Memory B cell (primary cell): ENCODE results near the gene BPHL.
"Not testable (repeated sequence)": the region's sequence is repeated elsewhere in the genome, so short reads cannot be mapped to it uniquely, and the experiment has no call there.

Experiments used
- ATAC-seq: fragments of 150-1000 bp; cut with Tn5 transposase; 2 replicates; pipeline ENCODE4 v1.10.0; 2021; ENCODE audit warnings: low read depth, mild to moderate bottlenecking, moderate library complexity
- DNase-seq, 2 donors: peaks; one replicate each; pipeline ENCODE4 v3.0.0; 2022; ENCODE audit warnings: low spot score in 2 of 2
- H3K27ac Mint-ChIP-seq: one replicate; pipeline ENCODE4 v1.8.0; 2022; ENCODE audit warnings: mild to moderate bottlenecking, moderate library complexity, mixed read lengths
- H3K27me3 Mint-ChIP-seq: one replicate; pipeline ENCODE4 v1.8.0; 2022; ENCODE audit warnings: mixed read lengths
- H3K36me3 Mint-ChIP-seq: one replicate; pipeline ENCODE4 v1.8.0; 2022; ENCODE audit warnings: mild to moderate bottlenecking, mixed read lengths
- H3K4me1 Mint-ChIP-seq: one replicate; pipeline ENCODE4 v1.8.0; 2022; ENCODE audit warnings: mixed read lengths
- H3K4me3 Mint-ChIP-seq: one replicate; pipeline ENCODE4 v1.8.0; 2022; ENCODE audit warnings: mild to moderate bottlenecking, moderate library complexity, mixed read lengths
- H3K9me3 Mint-ChIP-seq: one replicate; pipeline ENCODE4 v1.8.0; 2022; ENCODE audit warnings: mixed read lengths

The BPHL gene

GRCh38 chr6:3171313-3172175, 53.0 kb downstream of the BPHL start:
- not testable (repeated sequence) for DNase-seq, H3K36me3 Mint-ChIP-seq, ATAC-seq, H3K9me3 Mint-ChIP-seq, H3K4me3 Mint-ChIP-seq, H3K27ac Mint-ChIP-seq, H3K4me1 Mint-ChIP-seq, H3K27me3 Mint-ChIP-seq

GRCh38 chr6:3172789-3173188, 54.3 kb downstream of the BPHL start:
- not testable (repeated sequence) for H3K4me3 Mint-ChIP-seq, ATAC-seq, H3K4me1 Mint-ChIP-seq, H3K27ac Mint-ChIP-seq, H3K9me3 Mint-ChIP-seq, DNase-seq, H3K36me3 Mint-ChIP-seq, H3K27me3 Mint-ChIP-seq

- not testable (repeated sequence) for ATAC-seq, H3K27me3 Mint-ChIP-seq, H3K9me3 Mint-ChIP-seq, DNase-seq, H3K4me1 Mint-ChIP-seq, H3K4me3 Mint-ChIP-seq, H3K36me3 Mint-ChIP-seq, H3K27ac Mint-ChIP-seq
These were observed 55.2 kb downstream of the BPHL start for GRCh38 chr6:3173636-3174089.

GRCh38 chr6:3175715-3176402, 57.3 kb downstream of the BPHL start:
- no peak overlapping the region for H3K4me3 Mint-ChIP-seq
- H3K27ac Mint-ChIP-seq: no peak overlapping the region
- no peaks in the 10 kb centered on the region for H3K4me1 Mint-ChIP-seq
- DNase-seq (no peak), ATAC-seq (no peak)
- no peaks in the 10 kb centered on the region for H3K9me3 Mint-ChIP-seq
- no peaks in the 10 kb centered on the region for H3K36me3 Mint-ChIP-seq
- H3K27me3 Mint-ChIP-seq: peaks cover 6% of the 10 kb centered on the region

GRCh38 chr6:3176562-3177355, 58.2 kb downstream of the BPHL start:
- ATAC-seq (no peak), DNase-seq (no peak)
- H3K4me1 Mint-ChIP-seq: no peaks in the 10 kb centered on the region
- H3K36me3 Mint-ChIP-seq: no peaks in the 10 kb centered on the region
- no peak overlapping the region for H3K27ac Mint-ChIP-seq
- H3K4me3 Mint-ChIP-seq: no peak overlapping the region
- no peaks in the 10 kb centered on the region for H3K9me3 Mint-ChIP-seq
- peaks cover 6% of the 10 kb centered on the region for H3K27me3 Mint-ChIP-seq

- H3K9me3 Mint-ChIP-seq, H3K36me3 Mint-ChIP-seq, H3K4me1 Mint-ChIP-seq, H3K27me3 Mint-ChIP-seq, ATAC-seq, DNase-seq, H3K27ac Mint-ChIP-seq, H3K4me3 Mint-ChIP-seq: not testable (repeated sequence)
These were observed 60.2 kb downstream of the BPHL start for GRCh38 chr6:3178666-3179065.

- H3K9me3 Mint-ChIP-seq, ATAC-seq, H3K27me3 Mint-ChIP-seq, DNase-seq, H3K36me3 Mint-ChIP-seq, H3K4me1 Mint-ChIP-seq, H3K27ac Mint-ChIP-seq: not testable (repeated sequence)
- peak overlapping the region; percentile 62 for H3K4me3 Mint-ChIP-seq
These were observed 61.4 kb downstream of the BPHL start for GRCh38 chr6:3179945-3180344.

- H3K4me1 Mint-ChIP-seq: no peaks in the 10 kb centered on the region
- H3K9me3 Mint-ChIP-seq: no peaks in the 10 kb centered on the region
- DNase-seq: no peak
- H3K27ac Mint-ChIP-seq: no peak overlapping the region
- no peak for ATAC-seq
- H3K27me3 Mint-ChIP-seq: peaks cover 4% of the 10 kb centered on the region
- H3K36me3 Mint-ChIP-seq: no peaks in the 10 kb centered on the region
- no peak overlapping the region for H3K4me3 Mint-ChIP-seq
These were observed 62.6 kb downstream of the BPHL start for GRCh38 chr6:3181105-3181504.

- H3K9me3 Mint-ChIP-seq: no peaks in the 10 kb centered on the region
- H3K36me3 Mint-ChIP-seq: no peaks in the 10 kb centered on the region
- peaks cover 6% of the 10 kb centered on the region for H3K27me3 Mint-ChIP-seq
- DNase-seq: no peak
- ATAC-seq: no peak
- no peak overlapping the region for H3K27ac Mint-ChIP-seq
- H3K4me3 Mint-ChIP-seq: no peak overlapping the region
- no peaks in the 10 kb centered on the region for H3K4me1 Mint-ChIP-seq
These were observed 64.6 kb downstream of the BPHL start for GRCh38 chr6:3183066-3183465.

GRCh38 chr6:3186974-3187382, 68.5 kb downstream of the BPHL start:
- DNase-seq: no peak
- Mint-ChIP-seq H3K9me3 (no peaks in the 10 kb centered on the region), H3K36me3 (no peaks in the 10 kb centered on the region), H3K4me3 (no peak overlapping the region), H3K27me3 (peaks cover 5% of the 10 kb centered on the region), H3K4me1 (no peaks in the 10 kb centered on the region), H3K27ac (no peak overlapping the region)
- no peak for ATAC-seq

- Mint-ChIP-seq H3K36me3 (no peaks in the 10 kb centered on the region), H3K27me3 (peaks cover 5% of the 10 kb centered on the region), H3K4me3 (no peak overlapping the region), H3K9me3 (no peaks in the 10 kb centered on the region), H3K27ac (no peak overlapping the region), H3K4me1 (no peaks in the 10 kb centered on the region)
- DNase-seq (no peak), ATAC-seq (no peak)
These were observed 69.8 kb downstream of the BPHL start for GRCh38 chr6:3188262-3188661.

- H3K36me3 Mint-ChIP-seq, H3K4me3 Mint-ChIP-seq, H3K9me3 Mint-ChIP-seq, DNase-seq, ATAC-seq, H3K27ac Mint-ChIP-seq, H3K4me1 Mint-ChIP-seq, H3K27me3 Mint-ChIP-seq: not testable (repeated sequence)
These were observed 70.7 kb downstream of the BPHL start for GRCh38 chr6:3189192-3189591.

GRCh38 chr6:3190056-3190455, 71.5 kb downstream of the BPHL start:
- Mint-ChIP-seq H3K9me3 (no peaks in the 10 kb centered on the region), H3K4me1 (no peaks in the 10 kb centered on the region), H3K36me3 (no peaks in the 10 kb centered on the region), H3K27me3 (peaks cover 3% of the 10 kb centered on the region), H3K4me3 (no peak overlapping the region), H3K27ac (no peak overlapping the region)
- DNase-seq (no peak), ATAC-seq (no peak)

GRCh38 chr6:3190779-3191178, 72.3 kb downstream of the BPHL start:
- Mint-ChIP-seq H3K4me3 (no peak overlapping the region), H3K36me3 (no peaks in the 10 kb centered on the region), H3K9me3 (no peaks in the 10 kb centered on the region), H3K4me1 (no peaks in the 10 kb centered on the region), H3K27me3 (peaks cover 3% of the 10 kb centered on the region), H3K27ac (no peak overlapping the region)
- ATAC-seq (no peak), DNase-seq (no peak)
